DMS114 treated with DMSO at 0.1 percent for 48 hours (cell line): ENCODE data around the gene MOB2.
"Not testable (repeated sequence)": the region's sequence is repeated elsewhere in the genome, so short reads cannot be mapped to it uniquely, and the experiment has no call there.

Source experiments
- DNase-seq: peaks from one replicate; lab custom pipeline; 2025; ENCODE audit not compliant: unreplicated experiment; lab: John Stamatoyannopoulos, UW

MOB2 gene

DNA sequence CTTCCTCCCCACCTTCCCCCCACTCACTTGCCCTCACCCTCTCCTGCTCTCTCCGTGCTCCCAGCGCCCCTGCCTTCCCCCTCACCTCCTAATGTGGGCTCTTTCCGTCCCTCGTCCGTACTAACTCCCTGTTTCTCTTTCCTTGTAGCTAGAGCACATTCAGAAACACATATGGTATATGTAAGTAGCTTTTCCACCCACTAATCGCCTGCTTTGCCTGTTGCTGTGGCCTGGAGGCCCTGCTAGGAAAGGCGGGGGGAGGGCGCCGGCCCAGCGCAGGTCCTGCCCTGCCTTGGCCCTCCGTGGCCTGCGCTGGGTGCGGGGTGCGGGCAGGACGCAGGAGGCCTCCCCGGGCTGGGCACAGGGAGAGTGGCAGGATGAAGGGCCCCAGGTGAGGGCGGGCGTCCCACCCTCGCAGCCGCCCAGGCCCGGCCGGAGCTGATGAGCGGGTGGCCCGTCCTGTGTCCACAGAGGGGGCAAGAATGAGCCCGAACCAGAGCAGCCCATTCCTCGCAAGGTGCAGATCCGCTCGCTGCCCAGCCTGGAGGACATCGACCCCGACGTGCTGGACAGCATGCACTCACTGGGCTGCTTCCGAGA is 41.7 kb downstream of the MOB2 start:
- no peak for DNase-seq

DNA sequence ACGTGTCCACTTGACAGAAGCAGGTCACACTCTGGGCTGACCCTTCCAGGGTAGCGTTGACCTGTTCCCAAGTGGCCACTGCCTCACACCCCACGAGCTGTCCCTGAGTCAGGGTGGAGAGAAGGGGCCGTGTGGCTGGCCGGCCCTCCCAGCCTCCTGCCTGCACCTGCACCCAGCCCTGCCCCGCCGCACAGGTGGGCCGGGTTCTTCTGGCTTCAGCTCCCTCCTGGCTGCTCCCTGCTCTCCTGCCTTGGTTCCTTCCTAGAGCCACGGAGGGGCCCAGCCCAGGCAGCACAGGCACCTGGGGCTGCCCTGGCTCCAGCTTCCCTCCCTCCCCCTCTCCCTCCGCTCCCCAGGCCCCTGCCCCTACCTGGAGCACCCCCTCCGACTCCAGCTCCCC is 42.3 kb downstream of the MOB2 start:
- DNase-seq = no peak

DNA sequence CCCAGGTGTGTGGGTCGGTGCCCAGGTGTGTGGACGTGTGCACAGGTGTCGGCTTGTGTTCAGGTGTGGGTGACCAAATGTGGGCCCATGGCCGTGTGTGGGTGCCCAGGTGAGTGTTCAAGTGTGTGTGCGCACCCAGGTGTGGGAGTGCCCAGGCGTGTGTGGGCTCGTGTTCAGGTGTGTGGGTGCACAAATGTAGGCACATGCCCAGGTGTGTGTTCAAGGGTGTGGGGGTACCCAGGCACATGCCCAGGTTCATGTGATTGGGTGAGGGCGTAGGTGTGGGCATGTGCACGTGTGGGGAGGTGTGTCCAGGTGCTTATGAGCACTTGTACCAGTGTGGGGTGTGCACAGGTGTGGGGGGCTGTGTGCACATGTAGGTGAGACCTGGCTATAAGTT is 42.8 kb downstream of the MOB2 start:
- DNase-seq = no peak

DNA sequence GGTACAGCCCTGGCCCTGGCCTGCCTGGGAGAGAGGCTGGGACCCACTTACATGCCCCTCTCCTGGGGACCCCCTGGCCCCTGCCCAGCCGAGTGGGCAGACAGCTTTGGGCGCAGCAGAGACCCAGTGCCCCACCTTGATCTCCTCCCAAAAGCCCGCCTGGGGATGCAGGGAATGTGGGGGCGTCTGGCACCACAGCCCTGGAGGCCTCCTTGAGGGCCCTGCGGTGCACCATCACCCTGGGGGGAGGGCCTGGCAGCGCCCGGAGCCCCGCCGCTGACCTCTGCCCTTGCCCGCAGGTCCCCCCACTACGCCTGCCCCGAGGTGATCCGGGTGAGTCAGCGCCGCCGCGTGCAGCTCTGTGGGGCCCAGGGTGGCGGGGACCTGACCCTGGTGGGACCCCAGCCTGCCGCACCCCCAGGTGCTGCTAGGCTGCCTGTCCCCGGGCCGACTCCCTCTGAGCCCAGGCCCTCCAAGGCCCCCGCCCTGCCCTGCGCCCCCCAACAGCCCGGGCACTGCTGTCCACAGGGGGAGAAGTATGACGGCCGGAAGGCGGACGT is 43.7 kb downstream of the MOB2 start:
- no peak for DNase-seq

DNA sequence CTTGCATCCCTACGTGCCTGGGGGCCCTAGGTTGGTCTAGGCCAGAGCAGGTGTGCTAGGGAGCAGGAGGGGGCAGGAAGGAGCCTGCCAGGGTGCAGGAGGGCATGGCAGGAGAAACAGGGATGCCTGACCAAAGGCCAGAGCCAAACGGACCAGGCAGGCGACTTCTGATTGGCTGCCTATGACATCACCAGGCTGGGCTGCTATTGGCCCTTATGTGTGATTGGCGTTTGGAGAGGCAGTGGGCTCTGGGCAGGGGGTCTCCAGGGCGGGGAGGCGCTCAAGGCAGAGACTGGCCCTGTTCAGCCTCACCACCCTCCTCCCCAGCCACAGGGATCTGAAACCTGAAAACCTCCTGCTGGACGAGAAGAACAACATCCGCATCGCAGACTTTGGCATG is 44.4 kb downstream of the MOB2 start:
- no peak for DNase-seq

DNA sequence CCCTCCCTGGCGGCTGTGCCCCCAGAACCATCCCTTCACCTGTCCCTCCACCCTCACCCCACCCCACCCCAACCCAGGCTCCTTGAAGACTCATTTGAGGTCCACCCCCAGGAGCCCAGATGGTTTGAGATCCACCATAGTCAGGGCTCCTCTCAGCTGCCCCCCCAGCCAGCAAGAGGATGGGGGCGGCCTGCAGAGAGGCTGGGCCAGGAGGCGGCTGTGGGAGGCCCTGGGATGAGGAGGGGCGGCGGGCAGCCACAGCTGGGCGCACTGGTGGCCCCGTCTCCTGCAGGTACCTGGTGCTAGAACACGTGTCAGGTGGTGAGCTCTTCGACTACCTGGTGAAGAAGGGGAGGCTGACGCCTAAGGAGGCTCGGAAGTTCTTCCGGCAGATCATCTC is 46.1 kb downstream of the MOB2 start:
- no peak for DNase-seq

DNA sequence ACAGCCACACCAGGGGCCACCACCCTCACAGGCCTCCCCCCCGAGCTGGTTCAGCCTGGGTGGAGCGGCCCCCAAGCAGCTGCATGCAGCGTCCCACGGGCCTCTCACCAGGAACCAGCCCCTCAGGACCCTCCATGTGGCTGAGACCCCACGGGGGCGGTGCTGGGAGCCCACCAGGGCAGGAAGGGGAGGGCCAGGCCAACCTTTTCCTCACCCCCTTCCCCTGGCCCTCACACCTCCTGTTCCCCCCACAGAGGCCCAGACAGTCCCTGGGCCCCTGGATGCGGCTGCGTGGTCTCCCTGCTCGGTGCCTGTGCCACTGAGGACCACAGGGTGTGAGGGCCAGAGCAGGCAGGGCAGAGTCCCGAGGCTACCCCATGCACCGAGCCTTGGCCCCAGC is 46.5 kb downstream of the MOB2 start:
- DNase-seq = no peak

DNA sequence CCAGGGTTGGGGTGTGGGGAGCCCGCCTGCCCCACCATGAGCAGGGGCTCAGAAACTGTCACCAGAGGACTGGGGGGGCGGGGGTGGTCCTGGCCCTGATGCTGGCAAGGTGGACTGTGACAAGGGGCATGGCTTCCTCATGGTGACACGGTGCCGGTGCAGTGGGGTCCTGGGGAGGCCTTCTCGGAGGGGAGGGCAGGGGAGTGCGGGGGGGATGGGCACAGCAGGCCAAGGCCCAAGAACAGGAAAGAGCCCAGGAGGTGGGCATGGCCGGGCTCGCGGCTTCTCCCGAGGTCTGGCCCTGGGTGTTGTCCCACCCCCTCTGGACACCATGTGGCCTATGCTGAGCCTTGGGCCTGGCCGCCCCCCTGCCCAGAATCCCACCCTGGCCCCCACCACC is 47.2 kb downstream of the MOB2 start:
- DNase-seq = no peak

DNA sequence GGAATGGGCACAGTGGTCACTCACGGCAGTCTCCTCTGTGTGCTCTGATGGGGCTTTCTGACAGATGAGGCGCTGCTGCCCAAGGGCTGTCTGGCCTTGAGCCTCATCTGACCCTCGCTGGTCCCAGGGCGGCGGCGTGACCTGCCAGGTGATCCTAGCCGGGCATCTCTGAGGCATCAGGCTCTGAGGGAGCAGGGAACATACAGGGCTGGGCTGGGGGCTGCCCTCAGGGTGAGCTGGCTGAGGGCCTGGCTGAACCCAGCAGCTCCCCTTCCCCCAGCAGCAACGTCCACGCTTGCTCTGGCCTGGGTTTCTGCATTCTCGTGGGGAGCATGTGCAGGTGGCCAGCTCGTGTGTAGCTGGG is 47.6 kb downstream of the MOB2 start:
- no peak for DNase-seq

DNA sequence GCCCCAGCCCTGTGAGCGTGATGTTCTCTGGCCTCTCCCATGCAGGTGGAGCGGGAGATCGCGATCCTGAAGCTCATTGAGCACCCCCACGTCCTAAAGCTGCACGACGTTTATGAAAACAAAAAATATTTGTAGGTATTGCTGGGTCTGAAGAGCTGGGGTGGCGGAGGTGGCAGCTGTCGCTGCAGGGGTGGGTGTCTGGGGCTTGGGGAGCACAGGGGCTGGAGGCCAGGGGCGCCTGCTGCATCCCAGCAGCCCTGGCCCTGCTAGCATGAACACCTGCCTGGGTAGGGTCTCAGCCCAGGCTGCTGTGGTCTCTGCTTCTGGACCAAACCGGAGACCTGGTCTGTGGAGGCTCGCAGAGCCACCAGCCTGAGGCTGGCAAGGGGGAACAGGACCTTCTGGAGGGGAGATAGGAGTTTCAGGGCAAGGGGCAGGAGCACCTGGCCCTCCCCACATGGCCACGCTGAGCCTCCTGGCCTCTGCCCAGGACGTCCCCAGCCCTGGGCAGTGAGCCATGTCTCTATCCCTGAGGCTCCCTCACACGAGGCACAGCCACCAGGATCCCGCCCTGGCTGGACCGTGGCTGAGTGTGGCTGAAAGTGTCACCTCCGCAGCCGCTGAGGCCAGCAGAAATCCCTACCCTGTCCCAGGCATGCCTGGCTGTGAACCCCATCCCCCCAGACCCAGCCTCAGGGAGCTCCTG is 48.2 kb downstream of the MOB2 start:
- DNase-seq = no peak

DNA sequence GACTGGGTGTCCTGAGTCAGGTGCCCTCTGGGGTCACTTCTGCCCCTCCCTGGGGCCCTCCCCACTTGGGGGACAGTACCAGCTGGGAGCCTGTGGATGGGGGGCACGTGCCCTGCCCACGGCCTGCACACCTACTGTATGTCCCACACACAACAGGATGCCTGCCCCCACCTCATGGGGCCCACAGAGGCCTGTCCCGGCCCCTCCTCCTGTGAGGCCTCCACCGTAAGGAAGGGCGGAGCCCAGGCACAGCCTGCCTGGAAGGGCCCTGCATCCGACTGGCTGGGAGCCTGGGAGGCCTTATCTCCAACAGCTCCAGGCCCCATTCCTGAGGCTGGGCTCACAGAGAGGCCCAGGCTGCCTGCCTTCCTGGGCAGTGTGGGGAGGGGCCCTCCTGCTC is 49.1 kb downstream of the MOB2 start:
- DNase-seq = no peak

DNA sequence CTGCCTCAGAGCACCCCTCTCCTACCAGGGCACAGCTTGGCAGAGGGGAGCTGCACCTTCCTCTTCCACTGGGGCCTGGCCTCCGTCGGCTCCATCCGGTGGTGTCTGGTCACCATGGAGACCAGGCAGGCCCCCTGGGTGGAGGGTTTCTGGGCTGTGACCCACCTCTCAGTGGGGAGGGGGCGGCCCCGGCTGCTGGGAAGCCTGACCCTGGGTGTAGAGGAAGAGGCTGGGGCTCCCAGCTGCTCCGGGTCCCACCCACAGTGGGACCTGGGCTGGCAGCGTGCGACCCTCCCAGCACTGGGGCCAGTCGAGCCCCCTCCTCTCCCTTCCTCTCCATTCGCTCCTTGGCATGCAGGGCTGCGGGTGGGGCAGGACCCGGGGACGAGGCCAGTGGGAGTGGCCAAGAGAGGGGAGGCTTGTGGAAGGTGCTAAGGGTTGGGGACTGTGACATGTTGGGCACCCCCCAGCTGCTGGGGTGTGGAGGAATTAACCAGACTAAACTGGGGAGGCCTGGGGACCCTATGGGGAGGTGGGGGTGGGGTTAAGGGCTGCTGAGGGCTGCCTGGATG is 50.0 kb downstream of the MOB2 start:
- DNase-seq = no peak

DNA sequence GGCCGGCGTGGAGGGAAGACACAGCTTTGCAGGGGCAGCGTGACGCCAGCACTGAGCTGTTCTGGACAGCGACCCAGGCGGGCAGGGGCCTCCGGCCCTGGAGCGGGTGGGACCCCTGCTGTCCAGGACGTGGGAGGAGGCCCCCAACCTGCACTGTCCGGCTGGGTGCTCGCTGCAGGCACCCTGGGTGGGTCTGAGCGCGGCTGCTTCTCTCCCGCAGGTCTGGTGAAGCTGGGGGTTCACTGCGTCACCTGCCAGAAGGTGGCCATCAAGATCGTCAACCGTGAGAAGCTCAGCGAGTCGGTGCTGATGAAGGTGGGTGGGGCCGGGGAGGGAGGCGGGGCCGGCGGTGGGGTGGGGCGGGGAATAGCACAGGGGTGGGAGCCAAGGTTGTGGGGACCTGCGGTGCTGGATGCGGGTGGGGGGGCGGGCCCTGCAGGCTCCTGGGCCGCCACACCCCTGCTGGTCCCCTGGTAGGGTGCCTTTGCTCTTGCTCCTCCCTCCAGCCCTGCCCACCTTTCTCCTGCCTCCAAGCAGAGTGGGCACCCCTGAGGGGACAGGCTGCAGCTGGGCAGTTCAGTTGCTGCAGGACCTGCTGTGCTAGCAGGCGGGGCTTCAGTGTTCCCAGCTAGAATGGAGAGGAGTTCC is 50.6 kb downstream of the MOB2 start:
- no peak for DNase-seq

DNA sequence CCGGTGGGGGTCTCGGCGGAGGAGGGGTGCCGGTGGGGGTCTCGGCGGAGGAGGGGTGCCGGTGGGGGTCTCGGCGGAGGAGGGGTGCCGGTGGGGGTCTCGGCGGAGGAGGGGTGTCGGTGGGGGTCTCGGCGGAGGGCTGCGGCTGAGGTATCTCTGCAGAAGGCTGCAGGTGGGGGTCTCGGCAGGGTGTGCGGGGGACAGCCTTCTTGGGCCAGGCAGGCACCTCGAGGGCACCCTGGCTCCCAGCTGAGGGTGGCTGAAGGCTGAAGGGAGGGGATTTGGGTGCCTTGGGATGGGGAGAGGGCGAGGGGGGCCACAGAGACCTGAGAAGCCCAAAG is 51.1 kb downstream of the MOB2 start:
- not testable (repeated sequence) for DNase-seq

DNA sequence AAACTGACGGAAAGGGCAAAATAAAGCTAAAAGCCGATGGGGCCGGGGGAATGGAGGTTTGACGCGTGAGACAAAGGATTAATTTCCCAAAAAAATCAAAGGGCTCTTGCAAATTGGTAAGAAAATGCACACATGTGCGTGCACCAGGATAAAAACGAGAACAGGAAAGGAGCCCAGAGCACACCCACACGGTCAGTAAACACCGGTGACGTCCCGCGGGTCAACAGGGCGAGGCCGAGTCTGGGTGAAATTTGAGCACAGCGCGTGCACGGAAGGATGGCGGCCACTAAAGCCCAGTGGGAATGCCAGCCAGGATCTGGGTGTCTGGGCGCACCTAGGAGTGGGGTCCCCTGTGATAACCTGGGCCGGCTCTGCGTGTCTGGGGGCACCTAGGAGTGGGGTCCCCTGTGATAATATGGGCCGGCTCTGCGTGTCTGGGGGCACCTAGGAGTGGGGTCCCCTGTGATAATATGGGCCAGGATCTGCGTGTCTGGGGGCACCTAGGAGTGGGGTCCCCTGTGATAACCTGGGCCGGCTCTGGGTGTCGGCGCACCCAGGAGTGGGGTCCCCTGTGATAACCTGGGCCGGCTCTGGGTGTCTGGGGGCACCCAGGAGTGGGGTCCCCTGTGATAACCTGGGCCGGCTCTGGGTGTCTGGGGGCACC is 52.5 kb downstream of the MOB2 start:
- DNase-seq = no peak

DNA sequence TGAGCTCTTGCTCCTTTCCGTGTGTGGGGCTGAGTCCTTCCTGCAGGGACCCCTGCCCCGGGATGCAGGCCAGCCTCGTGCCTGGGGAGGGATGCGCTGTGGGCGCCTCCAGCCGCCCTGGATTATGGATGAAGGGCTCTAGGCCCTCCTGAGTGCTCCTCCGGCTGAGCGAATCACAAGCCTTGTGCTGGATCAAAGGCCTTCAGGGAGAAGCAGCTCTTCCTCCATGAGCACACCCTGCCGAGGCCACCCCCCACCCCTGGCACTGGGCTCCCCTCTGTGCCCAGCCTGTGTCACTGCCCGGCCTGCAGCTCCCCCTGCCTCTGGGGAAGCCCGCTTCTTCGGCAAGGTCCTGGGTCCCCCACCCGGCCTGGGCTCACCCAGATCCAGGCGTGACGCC is 53.0 kb downstream of the MOB2 start:
- no peak for DNase-seq

DNA sequence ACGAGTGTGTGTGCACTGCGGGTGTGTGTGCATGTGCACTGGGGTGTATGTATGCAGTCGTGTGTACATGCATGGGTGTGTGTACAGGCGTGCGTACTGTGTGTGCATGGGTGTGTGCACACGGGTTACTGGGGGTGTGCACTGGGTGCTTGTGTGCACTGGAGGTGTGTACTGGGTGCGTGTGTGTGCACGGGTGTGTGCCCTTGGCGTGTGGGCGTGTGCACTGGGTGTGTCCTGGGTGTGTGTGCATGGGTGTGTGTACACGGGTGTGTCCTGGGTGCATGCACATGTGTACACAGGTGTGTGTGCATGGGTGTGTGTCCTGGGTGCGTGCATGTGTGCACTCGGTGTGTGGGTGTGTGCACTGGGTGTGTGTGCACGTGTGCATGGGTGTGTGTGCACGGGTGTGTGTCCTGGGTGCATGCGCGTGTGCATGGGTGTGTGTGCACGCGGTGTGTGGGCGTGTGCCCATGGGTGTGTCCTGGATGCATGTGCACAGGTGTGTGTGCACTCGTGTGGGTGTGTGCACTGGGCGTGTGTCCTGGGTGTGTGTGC is 57.7 kb downstream of the MOB2 start:
- DNase-seq = no peak

DNA sequence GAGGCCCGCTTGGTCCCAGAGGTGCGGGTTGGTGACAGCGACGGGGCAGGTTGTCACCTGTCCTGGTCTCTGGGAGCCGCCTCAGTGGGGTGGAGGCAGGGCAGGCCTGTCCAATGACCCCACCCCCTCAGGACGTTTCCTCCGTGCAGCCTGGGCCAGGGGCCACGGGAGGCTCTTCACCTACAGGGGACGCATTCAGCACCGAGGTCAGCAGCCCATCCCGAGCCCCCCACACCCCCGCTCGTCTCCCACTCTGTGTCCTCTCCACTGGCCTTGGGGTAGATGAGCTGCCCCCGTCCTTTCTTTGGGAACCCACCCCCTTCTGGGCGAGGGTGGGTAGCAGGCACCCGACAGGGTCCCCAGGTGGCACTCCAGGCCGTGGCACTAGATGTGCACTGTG is 61.1 kb downstream of the MOB2 start:
- no peak for DNase-seq

DNA sequence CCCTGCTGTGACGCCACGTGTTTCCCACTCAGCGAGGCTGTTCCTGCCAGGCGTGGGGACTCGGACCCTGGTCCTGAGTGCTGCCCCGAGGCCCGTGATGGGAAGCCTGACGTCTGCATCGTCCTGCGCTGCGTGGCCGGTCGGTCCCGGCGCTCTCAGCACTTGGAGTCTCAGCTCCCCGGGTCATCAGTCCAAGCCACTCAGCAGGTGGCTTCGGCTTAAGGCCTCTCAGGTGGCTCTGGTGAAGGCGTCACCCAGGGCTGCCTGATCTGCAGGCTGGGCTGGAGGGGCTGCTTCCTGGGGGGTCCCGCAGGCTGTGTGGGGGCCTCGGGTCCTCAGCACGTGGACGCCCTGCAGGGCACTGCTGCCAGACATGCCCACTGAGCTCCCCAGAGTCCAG is 61.6 kb downstream of the MOB2 start:
- no peak for DNase-seq

DNA sequence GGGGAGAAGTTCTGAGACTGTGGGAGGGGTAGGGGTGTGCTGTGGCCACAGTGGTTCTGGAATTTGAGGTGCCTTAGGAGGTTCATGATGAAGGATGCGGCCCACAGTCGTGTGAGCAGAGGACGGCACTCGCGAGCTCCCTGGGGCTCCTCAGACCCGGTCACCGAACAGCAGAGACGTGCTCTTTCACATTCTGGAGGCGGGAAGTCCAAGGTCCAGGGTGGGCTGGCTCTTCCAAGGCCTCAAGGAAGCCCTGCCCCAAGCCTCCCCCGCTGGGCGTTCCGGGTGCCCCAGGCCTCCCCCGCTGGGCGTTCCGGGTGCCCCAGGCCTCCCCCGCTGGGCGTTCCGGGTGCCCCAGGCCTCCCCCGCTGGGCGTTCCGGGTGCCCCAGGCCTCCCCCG is 63.2 kb downstream of the MOB2 start:
- DNase-seq = not testable (repeated sequence)

DNA sequence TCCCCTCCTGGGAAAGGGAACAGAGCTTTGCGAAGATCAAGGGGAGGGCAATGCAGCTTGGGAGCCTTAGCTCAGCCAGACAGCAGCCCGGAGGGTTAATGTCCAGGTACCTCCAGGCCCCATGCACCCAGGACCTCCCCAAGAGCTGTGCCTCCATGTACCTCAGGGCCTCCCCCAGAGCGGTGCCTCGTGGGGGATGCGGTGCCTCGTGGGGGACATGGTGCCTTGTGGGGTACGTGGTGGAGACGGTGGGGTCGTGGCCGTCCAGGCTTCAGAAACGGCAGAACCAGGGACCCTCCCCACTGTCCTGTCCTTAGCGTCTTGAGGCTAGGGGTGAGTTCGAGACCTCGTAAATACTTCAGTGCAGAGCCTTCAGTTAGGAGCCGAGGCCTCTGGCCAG is 63.6 kb downstream of the MOB2 start:
- DNase-seq = no peak
